AG10803 (cell line): Measurements from ENCODE around the gene FAM219A.
A peak's percentile ranks its signal among the peaks of the same experiment; 100 is the strongest.

Experiments used
- DNase-seq: peaks from one replicate; pipeline ENCODE4 v3.0.0; 2010; ENCODE audit warnings: low read depth
- H3K4me3 ChIP-seq: 2 replicates; pipeline ENCODE4 v1.5.1; 2011; ENCODE audit warnings: mild to moderate bottlenecking, low read length, control low read depth
- CTCF ChIP-seq: conservative IDR thresholded peaks from 2 replicates; pipeline ENCODE4 v1.5.1; 2011; ENCODE audit warnings: mild to moderate bottlenecking, low read length, control low read depth, inconsistent platforms

The FAM219A gene

GRCh38 chr9:34437006-34437925 lies 21.1 kb downstream of the FAM219A start:
- peak; percentile 81 for TF ChIP-seq CTCF
- DNase-seq, result peak; percentile 73
- no peak overlapping the region for H3K4me3 ChIP-seq

GRCh38 chr9:34431667-34432066 lies 26.7 kb downstream of the FAM219A start:
- TF ChIP-seq CTCF, result no peak
- no peak overlapping the region for H3K4me3 ChIP-seq
- DNase-seq, result no peak

GRCh38 chr9:34430843-34431437 lies 27.4 kb downstream of the FAM219A start:
- TF ChIP-seq CTCF, result no peak
- peak; percentile 77 for DNase-seq
- H3K4me3 ChIP-seq, result no peak overlapping the region

- no peak overlapping the region for H3K4me3 ChIP-seq
- no peak for TF ChIP-seq CTCF
- DNase-seq, result no peak
Observed at GRCh38 chr9:34428325-34428958, 29.9 kb downstream of the FAM219A start.

- no peak for TF ChIP-seq CTCF
- DNase-seq, result no peak
- H3K4me3 ChIP-seq, result no peak overlapping the region
Observed at GRCh38 chr9:34426347-34427074, 31.9 kb downstream of the FAM219A start.

- TF ChIP-seq CTCF, result no peak
- DNase-seq, result no peak
- H3K4me3 ChIP-seq, result no peak overlapping the region
Observed at GRCh38 chr9:34419716-34420504, 38.5 kb downstream of the FAM219A start.
